Skeletal muscle tissue (tissue), 4 donors: ENCODE results near the gene GPR153. TPM values are rescaled to one million over a fixed set of nuclear protein-coding genes. Genes with fewer than 3 reads are reported as not detected.
A peak's percentile ranks its signal among the peaks of the same experiment; 100 is the strongest.

Experiments used
- H3K27ac ChIP-seq: one replicate; pipeline ENCODE4 v1.7.0; 2013; ENCODE audit warnings: mild to moderate bottlenecking, low read depth, low read length, inconsistent platforms
- H3K27me3 ChIP-seq, 3 donors: one replicate each; pipeline ENCODE4 v1.7.0; 2013; ENCODE audit warnings: low read length in 3 of 3; ENCODE audit not compliant: control insufficient read depth in 3 of 3, insufficient read depth in 3 of 3
- H3K36me3 ChIP-seq, 3 donors: one replicate each; pipeline ENCODE4 v1.7.0; 2013; ENCODE audit warnings: low read length in 3 of 3; ENCODE audit not compliant: control insufficient read depth in 3 of 3, insufficient read depth in 3 of 3
- H3K4me1 ChIP-seq, 3 donors: one replicate each; pipeline ENCODE4 v1.7.0; 2013; ENCODE audit warnings: low read length in 3 of 3, mild to moderate bottlenecking in 3 of 3; ENCODE audit not compliant: control insufficient read depth in 3 of 3, insufficient read depth in 3 of 3
- H3K4me3 ChIP-seq, 3 donors: one replicate each; pipeline ENCODE4 v1.7.0; 2013; ENCODE audit warnings: low read length in 3 of 3
- H3K9ac ChIP-seq, 3 donors: one replicate each; pipeline ENCODE4 v1.7.0; 2013; ENCODE audit warnings: low read length in 3 of 3, mild to moderate bottlenecking in 3 of 3, moderate library complexity in 2 of 3, low read depth in 1 of 3
- H3K9me3 ChIP-seq, 3 donors: one replicate each; pipeline ENCODE4 v1.7.0; 2013; ENCODE audit warnings: low read length in 3 of 3; ENCODE audit not compliant: control insufficient read depth in 3 of 3
- total RNA-seq: library from RNA; depleted of rRNA; stranded (reverse); fragments of >200 nt; gene quantifications from one replicate; pipeline ENCODE4 v1.2.3, GENCODE V29; 2014
- donor health status: Osteomylitis.

Gene GPR153
- total RNA-seq, 1 donor from 2014 or later = 4.7 TPM

GRCh38 chr1:6262555-6263420, 1.9 kb upstream of the GPR153 start:
- Histone ChIP-seq H3K9ac (no peak overlapping the region), H3K4me1 (peaks cover 23 to 37% (median 29%) of the 10 kb centered on the region in 3 donors), H3K4me3 (no peak overlapping the region), H3K36me3 (no peaks in the 10 kb centered on the region), H3K27ac (peak overlapping the region; percentile 64), H3K9me3 (no peaks in the 10 kb centered on the region), H3K27me3 (peaks cover 15 to 56% (median 27%) of the 10 kb centered on the region in 3 donors)

DNA sequence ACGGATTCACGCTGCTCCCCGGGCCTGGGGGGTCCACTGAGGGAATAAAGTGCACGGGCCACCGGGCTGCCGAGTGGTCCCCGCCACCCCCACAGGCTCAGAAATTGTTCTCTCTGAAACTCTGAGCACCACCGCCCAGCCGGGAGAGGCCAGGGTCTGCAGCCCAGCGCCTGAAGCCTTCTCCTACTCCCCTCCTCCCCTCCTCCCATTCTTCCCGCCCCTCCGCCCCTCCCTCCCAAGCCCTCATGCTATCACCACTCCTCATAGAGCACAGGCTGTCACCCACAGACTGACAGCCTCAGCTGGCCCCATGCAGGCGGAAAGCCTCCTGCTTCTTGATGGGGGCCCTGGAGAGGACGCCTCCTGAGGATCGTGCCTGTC, 707 bp upstream of the GPR153 start:
- peak overlapping the region in 1 of 3 donors; percentile 6 for H3K4me3 ChIP-seq
- peaks cover 23 to 37% (median 29%) of the 10 kb centered on the region in 3 donors for H3K4me1 ChIP-seq
- no peaks in the 10 kb centered on the region for H3K9me3 ChIP-seq
- peaks cover 18 to 62% (median 27%) of the 10 kb centered on the region in 3 donors for H3K27me3 ChIP-seq
- no peaks in the 10 kb centered on the region for H3K36me3 ChIP-seq
- no peak overlapping the region for H3K27ac ChIP-seq
- H3K9ac ChIP-seq = no peak overlapping the region

DNA sequence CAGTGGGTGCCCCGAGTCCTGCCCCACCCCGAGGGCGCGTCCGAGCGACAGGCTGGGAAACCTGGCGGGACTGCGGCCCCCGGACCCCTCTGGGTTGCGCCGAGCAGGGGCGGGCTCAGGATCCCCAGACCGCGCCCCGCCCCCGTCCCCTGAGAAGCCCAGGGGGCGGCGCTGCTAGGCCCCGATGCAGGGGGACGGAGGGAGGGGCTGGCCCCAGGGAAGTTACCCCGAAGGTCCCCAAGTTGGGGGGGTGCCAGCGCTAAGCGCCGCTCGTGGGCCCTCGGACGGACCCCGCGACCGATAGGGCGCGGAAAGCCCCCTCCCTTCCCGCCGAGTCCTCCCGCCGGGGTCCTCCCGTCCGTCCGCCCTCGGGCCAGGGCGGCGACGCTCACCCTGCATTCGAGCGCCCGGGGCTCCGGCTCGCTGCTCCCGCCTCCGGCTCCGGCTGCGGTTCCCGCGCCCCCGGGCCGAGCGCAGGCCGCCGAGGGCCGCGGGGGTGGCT, 414 bp downstream of the GPR153 start:
- Histone ChIP-seq H3K27ac (no peak overlapping the region), H3K9ac (no peak overlapping the region), H3K27me3 (peaks cover 18 to 62% (median 27%) of the 10 kb centered on the region in 3 donors), H3K9me3 (no peaks in the 10 kb centered on the region), H3K36me3 (no peaks in the 10 kb centered on the region), H3K4me1 (peaks cover 23 to 37% (median 29%) of the 10 kb centered on the region in 3 donors), H3K4me3 (peak overlapping the region in 1 of 3 donors; percentile 27)

DNA sequence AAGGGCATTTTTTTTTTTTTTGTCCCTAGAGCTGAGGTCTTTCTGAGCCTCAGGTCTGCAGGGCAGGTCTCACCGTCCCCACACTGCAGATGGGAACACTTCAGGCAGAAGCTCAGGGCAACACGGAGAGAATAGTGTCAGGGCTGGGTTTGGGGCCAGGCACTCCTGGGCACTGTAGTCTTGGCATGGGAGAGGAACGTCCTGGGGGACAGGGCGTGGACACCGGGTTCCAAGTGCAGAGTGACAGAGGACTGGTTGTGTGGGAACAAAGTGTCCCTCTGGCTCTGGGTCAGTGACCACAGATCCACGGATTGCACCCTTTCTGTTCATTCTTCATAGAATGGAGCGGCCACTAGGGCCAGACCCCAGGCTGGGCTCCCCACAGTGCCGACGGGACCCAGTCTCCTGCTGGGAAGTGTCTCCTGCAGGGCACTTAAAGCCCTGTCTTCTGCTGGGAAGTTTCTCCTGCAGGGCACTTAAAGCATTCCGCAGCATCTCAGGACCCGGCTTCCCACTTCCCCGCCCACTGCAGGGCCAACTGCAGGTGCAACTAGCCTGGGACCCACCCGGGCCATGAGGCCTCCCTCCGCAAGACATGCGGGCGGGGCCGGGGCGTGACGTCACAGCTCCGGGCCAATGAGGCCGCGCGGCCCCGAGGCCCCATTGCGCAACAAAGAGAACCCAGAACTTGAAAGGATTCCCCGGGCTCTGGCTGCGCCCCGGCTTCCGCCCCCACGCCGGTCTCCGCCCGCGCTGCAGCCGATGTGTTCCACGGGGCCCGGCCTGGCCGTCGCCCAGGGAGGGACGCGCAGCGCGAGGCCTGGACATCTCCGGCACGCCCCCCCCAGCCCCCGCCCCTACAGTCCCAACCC, 1.2 kb downstream of the GPR153 start:
- no peak overlapping the region for H3K27ac ChIP-seq
- H3K4me3 ChIP-seq = peak overlapping the region in 2 of 3 donors; percentile 5 to 29
- peaks cover 23 to 37% (median 29%) of the 10 kb centered on the region in 3 donors for H3K4me1 ChIP-seq
- H3K9me3 ChIP-seq = no peaks in the 10 kb centered on the region
- peak overlapping the region in 1 of 3 donors; percentile 25 for H3K9ac ChIP-seq
- no peaks in the 10 kb centered on the region for H3K36me3 ChIP-seq
- peaks cover 18 to 56% (median 29%) of the 10 kb centered on the region in 3 donors for H3K27me3 ChIP-seq

GRCh38 chr1:6258675-6259074, 2.2 kb downstream of the GPR153 start:
- Histone ChIP-seq H3K4me3 (no peak overlapping the region), H3K27ac (no peak overlapping the region), H3K9ac (no peak overlapping the region), H3K36me3 (peaks cover 0 to 5% (median 0%) of the 10 kb centered on the region in 3 donors), H3K27me3 (peaks cover 16 to 53% (median 24%) of the 10 kb centered on the region in 3 donors), H3K9me3 (no peaks in the 10 kb centered on the region), H3K4me1 (peaks cover 21 to 31% (median 23%) of the 10 kb centered on the region in 3 donors)

GRCh38 chr1:6257541-6258069, 3.3 kb downstream of the GPR153 start:
- Histone ChIP-seq H3K9me3 (no peaks in the 10 kb centered on the region), H3K27me3 (peaks cover 10 to 42% (median 17%) of the 10 kb centered on the region in 3 donors), H3K4me1 (peaks cover 12 to 22% (median 14%) of the 10 kb centered on the region in 3 donors), H3K36me3 (peaks cover 0 to 5% (median 0%) of the 10 kb centered on the region in 3 donors), H3K9ac (no peak overlapping the region), H3K4me3 (no peak overlapping the region), H3K27ac (no peak overlapping the region)

- H3K27me3 ChIP-seq = peaks cover 6 to 33% (median 15%) of the 10 kb centered on the region in 3 donors
- peaks cover 3 to 12% (median 4%) of the 10 kb centered on the region in 3 donors for H3K4me1 ChIP-seq
- H3K9me3 ChIP-seq = no peaks in the 10 kb centered on the region
- H3K9ac ChIP-seq = no peak overlapping the region
- H3K36me3 ChIP-seq = peaks cover 0 to 5% (median 0%) of the 10 kb centered on the region in 3 donors
- H3K27ac ChIP-seq = no peak overlapping the region
- no peak overlapping the region for H3K4me3 ChIP-seq
These were observed 4.3 kb downstream of the GPR153 start for GRCh38 chr1:6256645-6257044.

GRCh38 chr1:6254691-6255090, 6.2 kb downstream of the GPR153 start:
- H3K9me3 ChIP-seq = no peaks in the 10 kb centered on the region
- no peak overlapping the region for H3K27ac ChIP-seq
- H3K27me3 ChIP-seq = peaks cover 16 to 44% (median 27%) of the 10 kb centered on the region in 3 donors
- H3K9ac ChIP-seq = no peak overlapping the region
- peaks cover 0 to 5% (median 0%) of the 10 kb centered on the region in 3 donors for H3K36me3 ChIP-seq
- peaks cover 3 to 5% (median 3%) of the 10 kb centered on the region in 3 donors for H3K4me1 ChIP-seq
- no peak overlapping the region for H3K4me3 ChIP-seq

GRCh38 chr1:6253380-6253779, 7.5 kb downstream of the GPR153 start:
- Histone ChIP-seq H3K27me3 (peaks cover 21 to 39% (median 27%) of the 10 kb centered on the region in 3 donors), H3K27ac (no peak overlapping the region), H3K9me3 (no peaks in the 10 kb centered on the region), H3K36me3 (peaks cover 0 to 5% (median 0%) of the 10 kb centered on the region in 3 donors), H3K9ac (no peak overlapping the region), H3K4me1 (no peaks in the 10 kb centered on the region), H3K4me3 (no peak overlapping the region)
